SK-N-SH treated with all-trans-retinoic acid at 6 μM for 48 hours (cell line): ENCODE data around the gene CELF4.

Experiments
- ATAC-seq: fragments of 200-7000 bp; cut with Tn5 transposase; 3 replicates; pipeline ENCODE4 v1.9.1; 2020; ENCODE audit warnings: mild to moderate bottlenecking, moderate library complexity
- ARNTL ChIP-seq: fragments of 450-650 bp; formaldehyde crosslinking; IDR thresholded peaks from 2 replicates; pipeline ENCODE4 v1.5.0; 2020; ENCODE audit warnings: low read depth, mild to moderate bottlenecking, moderate library complexity, borderline replicate concordance
- BACH2 ChIP-seq: fragments of 250-450 bp; sonication (Bioruptor Pico); IDR thresholded peaks from 2 replicates; pipeline ENCODE4 v1.9.0; 2021; ENCODE audit warnings: mild to moderate bottlenecking, borderline replicate concordance
- CREB5 ChIP-seq: fragments of 250-450 bp; sonication (Bioruptor Pico); IDR thresholded peaks from 2 replicates; pipeline ENCODE4 v1.5.1; 2020; ENCODE audit warnings: low read depth, mild to moderate bottlenecking, moderate library complexity
- CSDC2 ChIP-seq: fragments of 250-450 bp; sonication (Bioruptor Pico); IDR thresholded peaks from 2 replicates; pipeline ENCODE4 v1.5.0; 2020; ENCODE audit warnings: mild to moderate bottlenecking, moderate library complexity
- CSRNP3 ChIP-seq: fragments of 250-450 bp; sonication (Bioruptor Pico); IDR thresholded peaks from 2 replicates; pipeline ENCODE4 v1.5.1; 2021; ENCODE audit warnings: mild to moderate bottlenecking, moderate library complexity
- ESRRG ChIP-seq: fragments of 250-450 bp; sonication (Bioruptor Pico); IDR thresholded peaks from 2 replicates; pipeline ENCODE4 v1.6.1; 2021; ENCODE audit warnings: mild to moderate bottlenecking
- GLIS3 ChIP-seq: fragments of 250-450 bp; sonication (Bioruptor Pico); IDR thresholded peaks from 2 replicates; pipeline ENCODE4 v1.5.0; 2020; ENCODE audit warnings: mild to moderate bottlenecking, moderate library complexity
- ISL1 ChIP-seq: fragments of 250-450 bp; sonication (Bioruptor Pico); IDR thresholded peaks from 2 replicates; pipeline ENCODE4 v2.1.2; 2022; ENCODE audit warnings: mild to moderate bottlenecking, moderate library complexity
- OSR1 ChIP-seq: fragments of 250-450 bp; sonication (Bioruptor Pico); IDR thresholded peaks from 2 replicates; pipeline ENCODE4 v1.8.0; 2022; ENCODE audit warnings: moderate library complexity, mild to moderate bottlenecking, inconsistent platforms
- PPARA ChIP-seq: fragments of 250-450 bp; sonication (Bioruptor Pico); IDR thresholded peaks from 2 replicates; pipeline ENCODE4 v1.5.0; 2020; ENCODE audit warnings: mild to moderate bottlenecking, borderline replicate concordance
- SNAI2 ChIP-seq: fragments of 250-450 bp; sonication (Bioruptor Pico); IDR thresholded peaks from 2 replicates; pipeline ENCODE4 v1.5.0; 2020; ENCODE audit warnings: mild to moderate bottlenecking, moderate library complexity
- TCF4 ChIP-seq: fragments of 250-450 bp; sonication (Bioruptor Pico); IDR thresholded peaks from 2 replicates; pipeline ENCODE4 v1.8.0; 2021; ENCODE audit warnings: mild to moderate bottlenecking, moderate library complexity, borderline replicate concordance
- TOX ChIP-seq: fragments of 250-450 bp; sonication (Bioruptor Pico); IDR thresholded peaks from 2 replicates; pipeline ENCODE4 v1.8.0; 2021; ENCODE audit warnings: mild to moderate bottlenecking, moderate library complexity, borderline replicate concordance
- ZFP3 ChIP-seq: fragments of 250-450 bp; sonication (Bioruptor Pico); IDR thresholded peaks from 2 replicates; pipeline ENCODE4 v1.5.0; 2020; ENCODE audit warnings: mild to moderate bottlenecking, moderate library complexity
- ZFP30 ChIP-seq: fragments of 450-650 bp; formaldehyde crosslinking; IDR thresholded peaks from 2 replicates; pipeline ENCODE4 v1.5.0; 2022; ENCODE audit warnings: mild to moderate bottlenecking, moderate library complexity
- ZNF565 ChIP-seq: fragments of 450-650 bp; formaldehyde crosslinking; conservative IDR thresholded peaks from 2 replicates; pipeline ENCODE4 v1.5.0; 2020; ENCODE audit warnings: low read depth, mild to moderate bottlenecking, moderate library complexity
- ZNF70 ChIP-seq: fragments of 450-650 bp; formaldehyde crosslinking; IDR thresholded peaks from 2 replicates; pipeline ENCODE4 v1.5.0; 2020; ENCODE audit warnings: mild to moderate bottlenecking, moderate library complexity
- ZNF8 ChIP-seq: fragments of 450-650 bp; formaldehyde crosslinking; IDR thresholded peaks from 2 replicates; pipeline ENCODE4 v1.5.0; 2020; ENCODE audit warnings: mild to moderate bottlenecking, moderate library complexity
- TF ChIP-seq, protein P1 (sequence below): fragments of 250-450 bp; sonication (Bioruptor Pico); IDR thresholded peaks from 2 replicates; pipeline ENCODE4 v1.5.0; 2020; ENCODE audit warnings: mild to moderate bottlenecking, moderate library complexity

The CELF4 gene

DNA sequence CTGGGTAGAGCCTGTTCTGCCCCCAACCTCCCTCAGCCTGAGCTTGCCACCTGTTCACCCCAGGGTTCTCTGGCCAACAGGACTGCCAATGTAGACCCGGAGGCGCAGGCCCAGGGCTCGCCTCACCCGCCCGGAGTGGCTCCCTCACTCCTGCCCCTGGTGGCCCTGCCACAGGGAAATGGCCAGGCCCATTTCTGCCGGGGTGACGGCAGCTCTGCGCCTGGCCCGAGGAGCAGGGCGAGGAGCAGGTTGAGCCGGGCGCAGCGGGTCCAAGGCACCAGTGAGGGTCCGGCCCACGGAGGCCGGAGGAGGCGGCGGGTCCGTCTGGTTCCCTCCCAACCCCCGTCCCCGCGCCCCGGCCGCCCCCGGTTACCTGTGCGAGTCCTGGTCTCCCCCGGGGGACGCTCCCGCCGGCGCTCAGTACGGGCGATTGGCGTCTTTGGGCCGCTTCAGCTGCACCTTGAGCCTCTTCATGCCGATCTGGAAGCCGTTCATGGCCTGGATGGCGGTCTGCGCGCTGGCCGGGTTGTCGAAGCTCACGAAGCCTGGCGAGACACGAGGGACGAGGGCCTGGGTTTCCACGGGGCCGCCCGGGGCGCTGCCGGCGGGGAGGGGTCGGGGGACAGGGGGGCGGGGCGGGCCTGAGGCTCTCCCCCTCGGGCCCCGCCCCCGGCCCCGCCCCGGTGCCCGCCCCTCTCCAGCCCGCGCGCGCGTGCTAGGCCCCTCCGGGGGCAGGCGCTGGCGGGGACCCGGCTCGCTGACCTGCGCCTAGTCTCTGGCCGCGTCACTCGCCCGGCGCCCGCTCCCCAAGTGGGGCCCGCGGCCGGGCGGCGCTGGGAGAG lies 312.0 kb downstream of the CELF4 start (continued):
- TF ChIP-seq BACH2 (CRISPR knock-in tag) (no peak), CSDC2 (CRISPR knock-in tag) (no peak), PPARA (CRISPR knock-in tag) (no peak), ZFP3 (no peak), SNAI2 (CRISPR knock-in tag) (no peak), GLIS3 (CRISPR knock-in tag) (no peak), OSR1 (CRISPR knock-in tag) (no peak), ESRRG (no peak), ZNF70 (CRISPR knock-in tag) (no peak)

DNA sequence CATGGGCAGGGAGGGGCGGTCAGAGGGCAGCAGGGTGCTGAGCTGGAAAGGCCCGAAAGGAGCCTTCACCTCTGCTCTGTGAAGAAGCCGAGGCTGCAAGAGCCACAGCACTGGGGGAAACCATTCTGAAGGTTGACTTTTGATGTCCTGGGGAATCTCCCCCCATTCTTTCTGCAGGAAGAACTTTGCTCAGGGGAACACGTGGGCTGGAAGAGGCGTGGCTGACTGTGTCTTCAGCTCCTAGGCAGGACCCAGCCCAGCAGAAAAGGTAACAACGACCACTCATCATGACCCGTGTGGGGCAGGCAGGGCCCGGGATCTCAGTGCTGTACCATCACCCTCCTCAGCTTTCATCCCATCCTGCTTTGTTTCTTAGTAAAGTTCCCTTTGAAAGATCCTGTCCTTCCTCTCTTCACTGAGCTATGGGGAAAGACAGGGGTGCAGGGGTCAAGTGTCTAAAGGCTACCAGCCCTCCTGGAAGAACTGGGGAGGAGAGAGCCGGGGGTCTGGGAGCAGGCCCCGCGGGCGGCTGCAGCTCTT lies 312.7 kb downstream of the CELF4 start:
- no peak for TF ChIP-seq ZNF565 (CRISPR knock-in tag)
- no peak for TF ChIP-seq ISL1 (CRISPR knock-in tag)
- no peak for TF ChIP-seq ZNF8 (CRISPR knock-in tag)
- no peak for TF ChIP-seq PPARA (CRISPR knock-in tag)
- TF ChIP-seq ESRRG: no peak
- no peak for TF ChIP-seq TOX
- TF ChIP-seq, protein P1, sequence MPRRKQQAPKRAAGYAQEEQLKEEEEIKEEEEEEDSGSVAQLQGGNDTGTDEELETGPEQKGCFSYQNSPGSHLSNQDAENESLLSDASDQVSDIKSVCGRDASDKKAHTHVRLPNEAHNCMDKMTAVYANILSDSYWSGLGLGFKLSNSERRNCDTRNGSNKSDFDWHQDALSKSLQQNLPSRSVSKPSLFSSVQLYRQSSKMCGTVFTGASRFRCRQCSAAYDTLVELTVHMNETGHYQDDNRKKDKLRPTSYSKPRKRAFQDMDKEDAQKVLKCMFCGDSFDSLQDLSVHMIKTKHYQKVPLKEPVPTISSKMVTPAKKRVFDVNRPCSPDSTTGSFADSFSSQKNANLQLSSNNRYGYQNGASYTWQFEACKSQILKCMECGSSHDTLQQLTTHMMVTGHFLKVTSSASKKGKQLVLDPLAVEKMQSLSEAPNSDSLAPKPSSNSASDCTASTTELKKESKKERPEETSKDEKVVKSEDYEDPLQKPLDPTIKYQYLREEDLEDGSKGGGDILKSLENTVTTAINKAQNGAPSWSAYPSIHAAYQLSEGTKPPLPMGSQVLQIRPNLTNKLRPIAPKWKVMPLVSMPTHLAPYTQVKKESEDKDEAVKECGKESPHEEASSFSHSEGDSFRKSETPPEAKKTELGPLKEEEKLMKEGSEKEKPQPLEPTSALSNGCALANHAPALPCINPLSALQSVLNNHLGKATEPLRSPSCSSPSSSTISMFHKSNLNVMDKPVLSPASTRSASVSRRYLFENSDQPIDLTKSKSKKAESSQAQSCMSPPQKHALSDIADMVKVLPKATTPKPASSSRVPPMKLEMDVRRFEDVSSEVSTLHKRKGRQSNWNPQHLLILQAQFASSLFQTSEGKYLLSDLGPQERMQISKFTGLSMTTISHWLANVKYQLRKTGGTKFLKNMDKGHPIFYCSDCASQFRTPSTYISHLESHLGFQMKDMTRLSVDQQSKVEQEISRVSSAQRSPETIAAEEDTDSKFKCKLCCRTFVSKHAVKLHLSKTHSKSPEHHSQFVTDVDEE: no peak
- no peak for TF ChIP-seq CSDC2 (CRISPR knock-in tag)
- TF ChIP-seq BACH2 (CRISPR knock-in tag): no peak
- TF ChIP-seq OSR1 (CRISPR knock-in tag): no peak
- no peak for TF ChIP-seq TCF4 (CRISPR knock-in tag)
- TF ChIP-seq CREB5 (CRISPR knock-in tag): no peak
- ATAC-seq: no peak

- TF ChIP-seq, protein P1: no peak
- TF ChIP-seq GLIS3 (CRISPR knock-in tag) (no peak), CSDC2 (CRISPR knock-in tag) (no peak), ZNF565 (CRISPR knock-in tag) (no peak), ISL1 (CRISPR knock-in tag) (no peak), CSRNP3 (no peak), ARNTL (CRISPR knock-in tag) (no peak)
- ATAC-seq: no peak
Observed at GRCh38 chr18:37252342-37252741, 313.3 kb downstream of the CELF4 start.

- ATAC-seq: no peak
- no peak for TF ChIP-seq ESRRG
- TF ChIP-seq ZFP30 (CRISPR knock-in tag): no peak
- TF ChIP-seq, protein P1: no peak
- TF ChIP-seq CREB5 (CRISPR knock-in tag): no peak
- TF ChIP-seq ZNF8 (CRISPR knock-in tag): no peak
- no peak for TF ChIP-seq ISL1 (CRISPR knock-in tag)
- TF ChIP-seq TCF4 (CRISPR knock-in tag): no peak
Observed at GRCh38 chr18:37251679-37252078, 313.9 kb downstream of the CELF4 start.
